NCI-H2196 (cell line): ENCODE results near the gene FLT4.

Source experiments
- DNase-seq: peaks from one replicate; lab custom pipeline; 2025; ENCODE audit not compliant: unreplicated experiment; lab: John Stamatoyannopoulos, UW

FLT4 gene

GRCh38 chr5:180608572-180609310 is 40.7 kb downstream of the FLT4 start:
- no peak for DNase-seq

GRCh38 chr5:180607861-180608571 is 41.4 kb downstream of the FLT4 start:
- no peak for DNase-seq

GRCh38 chr5:180606215-180606785 is 43.1 kb downstream of the FLT4 start:
- no peak for DNase-seq

GRCh38 chr5:180605554-180606214 is 43.7 kb downstream of the FLT4 start:
- DNase-seq: peak; percentile 81

GRCh38 chr5:180604271-180604670 is 45.1 kb downstream of the FLT4 start:
- DNase-seq: no peak

GRCh38 chr5:180603076-180603594 is 46.3 kb downstream of the FLT4 start:
- DNase-seq: no peak

GRCh38 chr5:180602481-180603075 is 46.8 kb downstream of the FLT4 start:
- DNase-seq: no peak

GRCh38 chr5:180601591-180602480 is 47.6 kb downstream of the FLT4 start:
- no peak for DNase-seq

GRCh38 chr5:180600554-180601041 is 48.8 kb downstream of the FLT4 start:
- no peak for DNase-seq

- no peak for DNase-seq
Measured at GRCh38 chr5:180599981-180600553, 49.3 kb downstream of the FLT4 start.

GRCh38 chr5:180599590-180599914 is 49.8 kb downstream of the FLT4 start:
- DNase-seq: no peak

- no peak for DNase-seq
Measured at GRCh38 chr5:180598797-180599589, 50.4 kb downstream of the FLT4 start.

- no peak for DNase-seq
Measured at GRCh38 chr5:180598316-180598701, 51.1 kb downstream of the FLT4 start.

- no peak for DNase-seq
Measured at GRCh38 chr5:180596668-180597231, 52.6 kb downstream of the FLT4 start.

GRCh38 chr5:180596115-180596667 is 53.2 kb downstream of the FLT4 start:
- DNase-seq: no peak

GRCh38 chr5:180595381-180596114 is 53.9 kb downstream of the FLT4 start:
- DNase-seq: no peak

- DNase-seq: no peak
Measured at GRCh38 chr5:180595046-180595379, 54.4 kb downstream of the FLT4 start.
